ENCODE measurements around the gene GSPT1. TPM values are rescaled to one million over a fixed set of nuclear protein-coding genes. Genes with fewer than 3 reads are reported as not detected.

Gene GSPT1
- total RNA-seq, 1 donor from 2014 or later = 65.9 TPM

- no peak for DNase-seq
Observed at GRCh38 chr16:11913425-11914079, 2.2 kb downstream of the GSPT1 start.

GRCh38 chr16:11909653-11910545 is 5.9 kb downstream of the GSPT1 start:
- DNase-seq = no peak

GRCh38 chr16:11907160-11907970 is 8.4 kb downstream of the GSPT1 start:
- DNase-seq = no peak

DNA sequence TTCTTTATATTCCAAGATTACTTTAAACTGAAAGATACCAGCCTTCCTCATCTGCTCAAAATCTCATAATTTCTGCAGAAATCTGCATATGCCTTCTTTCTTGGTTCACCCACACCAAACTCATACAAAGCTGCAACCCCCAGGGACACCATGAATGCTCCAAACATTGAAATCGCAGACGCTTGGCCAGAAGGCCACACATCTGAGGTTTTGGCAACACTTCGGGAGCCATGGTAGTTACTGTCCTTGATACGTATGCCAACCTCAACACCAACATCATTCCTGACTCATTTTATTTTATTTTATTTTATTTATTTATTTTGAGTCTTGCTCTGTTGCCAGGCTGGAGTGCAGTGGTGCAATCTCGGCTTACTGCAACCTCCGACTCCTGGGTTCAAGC is 11.8 kb downstream of the GSPT1 start:
- no peak for DNase-seq

GRCh38 chr16:11901091-11901490 is 14.7 kb downstream of the GSPT1 start:
- no peak for DNase-seq

DNA sequence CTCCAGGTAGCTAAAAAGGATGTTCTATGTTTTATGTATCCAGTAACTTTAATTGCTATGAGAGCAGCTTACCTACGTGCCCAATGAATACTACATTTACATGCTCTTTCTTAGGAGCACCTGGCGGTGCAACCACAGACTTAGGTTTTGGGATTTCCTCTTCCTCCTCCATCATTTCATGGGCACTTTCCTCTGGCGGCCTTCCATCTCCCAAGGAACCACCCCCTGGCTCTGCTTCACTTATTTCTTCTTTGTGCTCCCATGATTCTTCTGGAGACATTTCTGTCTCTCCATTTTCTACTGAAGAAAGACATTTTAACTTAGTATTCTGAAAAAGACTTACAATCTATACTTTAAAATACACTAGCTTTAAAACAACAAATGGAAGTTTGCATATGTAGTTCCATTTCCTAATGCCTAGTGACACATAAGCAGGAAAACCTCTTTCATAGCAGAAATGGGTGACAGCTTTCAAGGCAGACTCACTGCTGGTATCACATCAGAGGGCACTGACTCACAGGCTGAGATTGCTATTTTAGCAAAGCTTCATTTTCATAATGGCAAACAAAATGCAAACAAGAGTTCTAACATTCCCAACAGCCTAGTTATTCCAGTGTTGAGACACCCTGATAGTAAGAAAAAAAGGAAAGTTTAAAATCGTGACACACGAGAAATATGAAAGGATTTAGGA is 19.1 kb downstream of the GSPT1 start:
- no peak for DNase-seq

DNA sequence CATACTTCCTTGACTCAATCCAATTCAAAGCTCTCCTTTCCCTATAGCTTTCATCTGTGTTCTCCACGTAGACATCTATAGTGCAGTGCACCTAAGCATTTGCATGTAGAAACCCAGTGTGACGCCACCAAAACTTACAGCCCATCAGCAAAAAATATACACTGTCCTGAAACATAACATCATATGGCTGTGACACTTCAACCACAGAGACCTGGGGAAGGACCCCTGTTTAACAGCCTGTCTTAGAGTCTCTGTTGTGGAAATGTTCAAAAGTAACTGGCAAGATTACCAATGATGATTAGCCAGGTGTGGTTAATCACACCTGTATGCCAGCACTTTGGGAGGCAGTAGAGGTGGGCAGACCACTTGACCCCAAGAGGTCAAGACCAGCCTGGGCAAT is 22.2 kb downstream of the GSPT1 start:
- DNase-seq = no peak

- no peak for DNase-seq
Observed at GRCh38 chr16:11892761-11893160, 23.0 kb downstream of the GSPT1 start.

DNA sequence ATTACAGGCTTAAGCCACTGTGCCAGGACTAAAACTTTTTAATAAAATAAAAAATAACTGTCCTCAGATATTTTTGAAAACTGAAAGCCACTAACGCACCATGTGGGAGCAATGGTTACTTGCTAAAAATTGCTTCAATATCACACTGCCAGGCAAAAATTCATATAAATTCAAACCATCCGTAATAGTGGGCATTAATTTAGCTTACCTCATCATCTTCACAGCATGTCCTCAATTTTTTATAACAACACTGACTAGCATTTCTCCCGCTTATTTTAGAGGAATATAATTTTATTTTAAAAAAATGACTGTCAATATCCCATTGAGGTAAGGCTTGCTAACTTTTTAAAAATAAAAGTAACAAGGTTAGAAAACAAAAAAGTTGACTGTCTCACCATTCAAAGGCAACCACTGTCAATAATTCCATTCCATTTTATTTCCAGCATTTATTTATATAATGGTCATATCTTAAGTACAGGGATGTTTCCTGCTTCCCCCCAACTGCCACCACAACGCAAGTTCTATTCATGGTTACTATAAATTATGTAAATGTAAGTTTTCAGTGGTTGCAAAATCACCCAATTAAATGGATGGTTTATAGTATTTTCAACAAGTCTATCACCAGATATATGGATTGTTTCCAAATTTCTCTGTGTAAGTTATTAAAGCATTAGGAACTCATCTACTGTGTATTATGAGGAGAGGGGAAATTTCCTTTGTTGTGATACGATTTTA is 25.4 kb downstream of the GSPT1 start:
- DNase-seq = no peak

DNA sequence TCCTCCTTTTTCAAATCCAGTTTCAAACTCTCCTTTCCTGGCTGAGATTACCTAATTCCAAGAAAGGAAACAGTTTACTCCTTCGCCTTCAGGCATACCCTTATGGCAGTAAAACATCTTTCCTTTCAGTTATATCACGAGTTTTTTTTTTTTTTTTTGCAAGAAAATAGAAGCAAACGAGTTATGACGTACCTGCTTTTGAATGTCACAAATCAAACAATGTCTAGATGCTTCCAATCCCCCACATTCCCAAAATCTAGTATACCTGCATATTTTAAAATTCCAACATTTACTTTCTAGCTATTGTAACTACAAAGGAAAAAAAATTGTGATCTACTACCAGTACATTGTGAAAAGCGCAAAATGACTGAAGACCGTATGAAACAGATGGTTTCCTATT is 28.9 kb downstream of the GSPT1 start:
- no peak for DNase-seq

DNA sequence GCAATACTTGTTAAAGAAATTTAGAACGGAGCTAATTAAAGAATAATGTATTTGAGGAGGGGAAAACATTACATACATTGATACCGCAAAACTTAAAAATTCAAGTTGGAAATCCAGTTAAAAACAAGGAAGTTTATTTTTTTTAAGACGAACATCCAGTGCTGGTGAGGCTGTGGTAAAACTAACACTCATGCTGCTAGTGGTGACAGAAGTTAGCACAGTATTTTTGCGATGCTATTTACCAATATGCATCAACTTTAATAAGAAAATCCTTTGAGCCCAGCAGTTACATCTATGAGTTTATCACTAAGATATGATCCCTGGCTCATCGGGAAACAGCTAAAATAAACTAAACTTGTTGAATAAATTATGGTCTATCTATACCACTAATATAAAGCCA is 31.7 kb downstream of the GSPT1 start:
- no peak for DNase-seq

DNA sequence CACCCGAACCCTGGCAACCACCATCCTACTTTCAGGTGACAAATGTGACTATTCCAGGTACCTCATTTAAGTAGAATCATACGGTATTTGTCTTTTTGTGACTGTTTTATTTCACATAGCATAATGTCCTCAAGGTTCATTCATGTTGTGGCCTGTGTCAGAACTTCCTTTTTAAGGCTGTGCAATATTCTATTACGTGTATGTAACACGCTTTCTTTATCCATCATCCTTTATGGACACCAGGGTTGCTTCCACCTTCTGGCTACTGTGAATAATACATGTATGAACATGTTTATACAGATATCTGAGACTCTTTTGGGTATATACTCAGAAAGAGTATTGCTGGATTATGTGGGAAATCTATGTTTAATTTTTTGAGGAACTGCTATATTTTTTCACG is 35.7 kb downstream of the GSPT1 start:
- no peak for DNase-seq

DNA sequence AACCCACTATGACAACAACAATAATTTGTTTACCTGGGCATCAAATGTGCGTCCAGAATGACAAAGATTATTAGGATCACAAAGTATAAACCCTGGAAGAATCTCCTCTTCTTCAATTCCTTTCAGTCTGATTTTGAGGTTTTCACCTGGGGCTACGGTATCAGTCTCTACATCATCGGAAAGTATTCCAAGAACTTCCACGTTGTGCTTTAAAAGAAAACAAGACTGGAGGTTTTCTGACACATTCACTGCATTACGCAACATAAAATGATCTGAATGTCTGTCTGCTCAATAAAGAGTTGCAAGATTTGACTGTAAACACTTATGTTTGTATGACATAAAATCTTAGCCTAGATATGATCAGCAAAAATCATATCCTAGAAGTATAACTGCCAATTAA is 38.4 kb downstream of the GSPT1 start:
- DNase-seq = no peak

DNA sequence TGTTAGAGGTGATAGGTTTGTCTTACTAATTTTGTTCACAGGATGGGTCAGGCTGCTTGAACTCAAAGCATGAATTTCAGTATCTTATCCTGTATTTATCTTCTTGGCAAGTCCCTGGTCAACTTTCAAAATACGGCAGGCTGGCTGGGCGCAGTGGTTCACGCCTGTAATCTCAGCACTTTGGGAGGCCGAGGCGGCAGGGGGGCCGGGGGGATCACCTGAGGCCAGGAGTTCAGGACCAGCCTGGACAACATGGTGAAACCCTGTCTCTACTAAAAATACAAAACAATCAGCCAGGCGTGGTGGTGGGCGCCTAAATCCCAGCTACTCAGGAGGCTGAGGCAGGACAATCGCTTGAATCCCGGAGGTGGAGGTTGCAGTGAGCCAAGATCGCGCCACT is 39.5 kb downstream of the GSPT1 start:
- no peak for DNase-seq

DNA sequence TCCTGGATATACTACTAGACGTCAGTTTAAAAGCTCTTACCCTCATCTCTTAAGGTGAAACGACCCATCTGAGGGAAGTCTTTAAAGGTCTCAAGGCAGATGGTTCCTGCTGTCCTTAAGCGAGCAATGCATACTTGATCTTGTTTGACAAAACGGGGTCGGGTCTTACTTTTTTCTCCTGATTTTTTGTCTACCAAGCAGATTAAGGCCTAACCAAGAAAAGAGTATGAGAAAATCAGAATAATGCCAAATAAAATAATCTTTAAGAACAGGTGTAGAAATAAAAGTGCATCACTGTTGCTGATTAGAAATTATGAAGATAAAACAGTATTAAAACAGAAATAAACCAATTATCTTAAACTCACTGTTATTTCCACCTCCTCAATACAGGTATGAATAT is 40.0 kb downstream of the GSPT1 start:
- DNase-seq = no peak

DNA sequence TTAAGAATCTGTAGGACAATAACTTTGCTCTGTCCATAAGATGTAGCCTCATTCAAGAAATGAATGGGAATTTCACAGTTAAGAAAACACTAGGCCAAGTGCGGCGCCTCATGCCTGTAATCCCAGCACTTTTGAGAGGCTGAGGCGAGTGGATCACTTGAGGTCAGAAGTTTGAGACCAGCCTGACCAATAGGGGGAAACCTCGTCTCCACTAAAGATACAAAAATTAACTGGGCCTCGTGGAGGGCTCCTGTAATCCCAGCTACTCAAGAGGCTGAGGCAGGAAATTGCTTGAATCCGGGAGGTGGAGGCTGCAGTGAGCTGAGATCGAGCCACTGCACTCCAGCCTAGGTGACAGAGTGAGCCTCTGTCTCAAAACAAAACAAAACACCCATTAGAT is 44.6 kb downstream of the GSPT1 start:
- DNase-seq = no peak

DNA sequence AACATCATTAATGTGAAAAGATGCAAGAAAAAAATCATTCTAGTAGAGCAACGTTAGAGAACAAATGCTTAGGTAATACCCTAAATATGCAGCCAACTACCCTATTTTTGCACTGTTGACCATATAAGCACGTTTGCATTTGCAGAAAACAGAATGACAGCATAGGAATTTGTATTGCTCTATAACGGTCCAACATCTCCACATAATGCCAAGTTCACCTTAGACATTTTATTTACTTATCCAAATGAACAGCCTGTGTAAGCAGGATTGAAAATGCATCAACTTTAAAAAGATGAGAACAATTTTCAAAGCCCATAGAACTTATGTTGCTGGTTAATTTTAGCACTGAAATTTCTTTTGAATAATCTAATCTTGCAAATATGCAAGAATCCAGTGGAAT is 45.4 kb downstream of the GSPT1 start:
- no peak for DNase-seq

- no peak for DNase-seq
Observed at GRCh38 chr16:11869353-11870228, 46.2 kb downstream of the GSPT1 start.

DNA sequence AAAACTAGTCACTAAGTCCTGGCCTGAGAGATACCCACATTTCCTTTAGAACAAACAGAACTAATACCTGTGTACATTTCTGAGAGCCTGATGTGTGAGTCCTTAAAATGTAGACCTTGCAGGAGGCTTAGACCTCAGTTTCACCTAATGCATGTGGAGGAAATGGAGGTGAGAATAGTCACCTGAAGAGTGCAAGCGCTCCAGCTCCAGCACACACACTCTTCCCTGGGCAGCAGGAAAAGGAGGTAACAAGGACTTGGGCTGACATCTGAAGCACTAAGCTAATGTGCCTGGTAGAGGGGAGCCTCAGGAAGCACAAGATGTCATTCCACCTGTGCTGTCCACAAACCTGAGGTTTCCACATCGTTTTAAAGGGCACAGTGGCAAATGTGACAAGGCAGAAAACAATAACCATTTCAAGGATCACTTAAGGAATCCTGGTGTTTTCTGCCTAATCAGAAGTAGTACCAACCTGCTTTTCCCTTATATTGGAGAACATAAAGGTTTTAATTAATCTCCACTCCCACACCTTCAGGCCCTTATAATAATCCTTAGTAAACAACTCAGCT is 47.3 kb downstream of the GSPT1 start:
- DNase-seq = no peak

- no peak for DNase-seq
Observed at GRCh38 chr16:11862489-11862888, 53.3 kb downstream of the GSPT1 start.

Data from skin of body (tissue), 2 donors.